NB4 (cell line): ENCODE data around the gene TBCB.

Experiments
- CTCF ChIP-seq: IDR thresholded peaks from one replicate; pipeline ENCODE4 v1.5.1; 2012; ENCODE audit warnings: low read depth, low read length
- MYC ChIP-seq: IDR thresholded peaks from 2 replicates; pipeline ENCODE4 v1.6.1; 2011; ENCODE audit warnings: low read depth, low read length
- POLR2A ChIP-seq: IDR thresholded peaks from 2 replicates; pipeline ENCODE4 v1.6.1; 2011; ENCODE audit warnings: mild to moderate bottlenecking; ENCODE audit not compliant: insufficient read length; ENCODE audit errors: extremely low read depth
- TF ChIP-seq, protein P1 (sequence below): IDR thresholded peaks from 2 replicates; pipeline ENCODE4 v1.6.1; 2011; ENCODE audit warnings: low read depth, low read length

GRCh38 chr19:36100476-36100875 is 14.8 kb upstream of the TBCB start:
- TF ChIP-seq, protein P1, sequence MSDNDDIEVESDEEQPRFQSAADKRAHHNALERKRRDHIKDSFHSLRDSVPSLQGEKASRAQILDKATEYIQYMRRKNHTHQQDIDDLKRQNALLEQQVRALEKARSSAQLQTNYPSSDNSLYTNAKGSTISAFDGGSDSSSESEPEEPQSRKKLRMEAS: no peak
- TF ChIP-seq POLR2A: no peak
- TF ChIP-seq CTCF: no peak
- no peak for TF ChIP-seq MYC
